Measurements from ENCODE around the gene ASIC5.

DNA sequence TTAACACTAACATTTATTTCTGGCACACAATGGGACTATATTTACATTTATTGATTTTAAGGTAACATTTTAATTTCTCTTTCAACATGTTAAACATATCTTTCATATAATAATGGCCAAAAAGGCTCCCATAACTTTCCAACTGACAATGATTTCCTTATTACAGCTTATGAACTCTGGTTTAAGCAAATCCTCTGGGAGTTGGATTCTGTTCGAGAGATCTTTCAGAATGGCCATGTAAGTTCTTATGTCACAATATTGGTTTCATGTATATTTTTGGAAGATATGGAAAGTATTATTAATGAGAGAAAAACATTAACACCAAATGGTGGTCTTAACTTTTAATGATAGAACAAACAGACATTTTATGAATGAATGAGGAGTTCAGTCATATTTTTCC, 41.5 kb upstream of the ASIC5 start:
- TF ChIP-seq, protein P1, sequence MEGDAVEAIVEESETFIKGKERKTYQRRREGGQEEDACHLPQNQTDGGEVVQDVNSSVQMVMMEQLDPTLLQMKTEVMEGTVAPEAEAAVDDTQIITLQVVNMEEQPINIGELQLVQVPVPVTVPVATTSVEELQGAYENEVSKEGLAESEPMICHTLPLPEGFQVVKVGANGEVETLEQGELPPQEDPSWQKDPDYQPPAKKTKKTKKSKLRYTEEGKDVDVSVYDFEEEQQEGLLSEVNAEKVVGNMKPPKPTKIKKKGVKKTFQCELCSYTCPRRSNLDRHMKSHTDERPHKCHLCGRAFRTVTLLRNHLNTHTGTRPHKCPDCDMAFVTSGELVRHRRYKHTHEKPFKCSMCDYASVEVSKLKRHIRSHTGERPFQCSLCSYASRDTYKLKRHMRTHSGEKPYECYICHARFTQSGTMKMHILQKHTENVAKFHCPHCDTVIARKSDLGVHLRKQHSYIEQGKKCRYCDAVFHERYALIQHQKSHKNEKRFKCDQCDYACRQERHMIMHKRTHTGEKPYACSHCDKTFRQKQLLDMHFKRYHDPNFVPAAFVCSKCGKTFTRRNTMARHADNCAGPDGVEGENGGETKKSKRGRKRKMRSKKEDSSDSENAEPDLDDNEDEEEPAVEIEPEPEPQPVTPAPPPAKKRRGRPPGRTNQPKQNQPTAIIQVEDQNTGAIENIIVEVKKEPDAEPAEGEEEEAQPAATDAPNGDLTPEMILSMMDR (conservative IDR thresholded peaks at IDR 0.05; ENCODE audit: low read length) = no peak
- TF ChIP-seq EZH2phosphoT487 (IDR thresholded peaks at IDR 0.05; ENCODE audit: borderline replicate concordance, low read depth, low read length) = no peak

Measured in OCI-LY7 (cell line).